NCI-H2107 treated with DMSO at 0.1 percent for 48 hours (cell line): ENCODE results near the gene NUP85.
"Not testable (repeated sequence)": the region's sequence is repeated elsewhere in the genome, so short reads cannot be mapped to it uniquely, and the experiment has no call there.

Source experiments
- DNase-seq: peaks from one replicate; lab custom pipeline; 2025; ENCODE audit not compliant: unreplicated experiment; lab: John Stamatoyannopoulos, UW

Gene NUP85

GRCh38 chr17:75266316-75267152 is 61.1 kb downstream of the NUP85 start:
- peak; percentile 73 for DNase-seq

GRCh38 chr17:75267153-75267410 is 61.6 kb downstream of the NUP85 start:
- DNase-seq, result no peak

- DNase-seq, result peak; percentile 13
Observed at GRCh38 chr17:75267411-75268232, 62.1 kb downstream of the NUP85 start.

- peak; percentile 21 for DNase-seq
Observed at GRCh38 chr17:75269844-75270217, 64.4 kb downstream of the NUP85 start.

GRCh38 chr17:75270218-75270965 is 64.9 kb downstream of the NUP85 start:
- DNase-seq, result peak; percentile 12

GRCh38 chr17:75270966-75271232 is 65.4 kb downstream of the NUP85 start, which contains the start of gene MIF4GD:
Gene MIF4GD, minus strand, starts transcription at chr17:75271231. Its CDS starts 1,036 bp downstream, at chr17:75270195.
- no peak for DNase-seq

- DNase-seq, result no peak
Observed at GRCh38 chr17:75271233-75271954, 65.9 kb downstream of the NUP85 start.

GRCh38 chr17:75271955-75272847 is 66.7 kb downstream of the NUP85 start:
- DNase-seq, result no peak

GRCh38 chr17:75272848-75273184 is 67.3 kb downstream of the NUP85 start:
- no peak for DNase-seq

GRCh38 chr17:75273977-75274708 is 68.7 kb downstream of the NUP85 start:
- no peak for DNase-seq

GRCh38 chr17:75277664-75278071 is 72.2 kb downstream of the NUP85 start:
- no peak for DNase-seq

- DNase-seq, result not testable (repeated sequence)
Observed at GRCh38 chr17:75280189-75280588, 74.7 kb downstream of the NUP85 start.

- DNase-seq, result no peak
Observed at GRCh38 chr17:75285123-75285522, 79.6 kb downstream of the NUP85 start.
